Duodenal mucosa (tissue), 2 donors: ENCODE data around the gene EGF.
"Not testable (repeated sequence)": the region's sequence is repeated elsewhere in the genome, so short reads cannot be mapped to it uniquely, and the experiment has no call there.

ENCODE experiments used
- H3K27ac ChIP-seq: one replicate; pipeline ENCODE4 v1.7.0; 2013; ENCODE audit warnings: low read depth, low read length
- H3K27me3 ChIP-seq, 2 donors: one replicate each; pipeline ENCODE4 v1.7.0; 2013; ENCODE audit warnings: low read length in 2 of 2, control low read depth in 1 of 2; ENCODE audit not compliant: insufficient read depth in 2 of 2, control insufficient read depth in 1 of 2
- H3K36me3 ChIP-seq, 2 donors: one replicate each; pipeline ENCODE4 v1.7.0; 2013; ENCODE audit warnings: low read length in 2 of 2, control low read depth in 1 of 2; ENCODE audit not compliant: insufficient read depth in 2 of 2, control insufficient read depth in 1 of 2
- H3K4me1 ChIP-seq, 2 donors: one replicate each; pipeline ENCODE4 v1.7.0; 2013; ENCODE audit warnings: low read length in 2 of 2, control low read depth in 1 of 2; ENCODE audit not compliant: insufficient read depth in 2 of 2, control insufficient read depth in 1 of 2
- H3K4me3 ChIP-seq, 2 donors: one replicate each; pipeline ENCODE4 v1.7.0; 2013; ENCODE audit warnings: low read length in 2 of 2, low read depth in 1 of 2
- H3K9ac ChIP-seq, 2 donors: one replicate each; pipeline ENCODE4 v1.7.0; 2013; ENCODE audit warnings: low read length in 2 of 2, low read depth in 1 of 2
- H3K9me3 ChIP-seq, 2 donors: one replicate each; pipeline ENCODE4 v1.7.0; 2013; ENCODE audit warnings: low read length in 2 of 2, control low read depth in 1 of 2; ENCODE audit not compliant: control insufficient read depth in 1 of 2

EGF gene

DNA sequence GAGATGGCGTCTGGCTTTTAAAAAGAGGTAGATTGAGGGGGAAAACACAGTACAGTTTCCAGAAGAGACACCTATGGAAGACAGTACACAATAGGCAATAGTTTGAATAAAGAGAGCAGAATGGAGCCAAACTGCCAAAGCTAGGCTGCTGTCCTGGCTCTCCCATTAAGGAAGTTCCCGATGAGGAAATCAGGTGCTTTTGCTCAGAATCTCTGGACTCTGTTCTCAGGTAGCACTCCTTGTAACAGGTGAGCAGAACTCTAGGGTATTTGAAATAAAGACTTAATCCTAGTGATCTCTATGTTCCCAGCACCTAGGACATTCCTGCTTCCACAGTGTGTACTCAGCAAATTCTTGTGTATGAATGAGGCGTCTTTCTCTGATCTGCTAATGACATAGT lies 1.6 kb downstream of the EGF start:
- Histone ChIP-seq H3K4me1 (peaks cover 0 to 7% of the 10 kb centered on the region in 2 donors), H3K27ac (no peak overlapping the region), H3K9ac (no peak overlapping the region), H3K9me3 (no peaks in the 10 kb centered on the region), H3K4me3 (peak overlapping the region; percentile 34 to 37), H3K27me3 (no peaks in the 10 kb centered on the region), H3K36me3 (no peaks in the 10 kb centered on the region)

- Histone ChIP-seq H3K4me3 (no peak overlapping the region), H3K27ac (no peak overlapping the region), H3K36me3 (no peaks in the 10 kb centered on the region), H3K27me3 (no peaks in the 10 kb centered on the region), H3K9me3 (no peaks in the 10 kb centered on the region), H3K9ac (no peak overlapping the region), H3K4me1 (peaks cover 0 to 7% of the 10 kb centered on the region in 2 donors)
These were observed 2.8 kb downstream of the EGF start for GRCh38 chr4:109915385-109916026.

DNA sequence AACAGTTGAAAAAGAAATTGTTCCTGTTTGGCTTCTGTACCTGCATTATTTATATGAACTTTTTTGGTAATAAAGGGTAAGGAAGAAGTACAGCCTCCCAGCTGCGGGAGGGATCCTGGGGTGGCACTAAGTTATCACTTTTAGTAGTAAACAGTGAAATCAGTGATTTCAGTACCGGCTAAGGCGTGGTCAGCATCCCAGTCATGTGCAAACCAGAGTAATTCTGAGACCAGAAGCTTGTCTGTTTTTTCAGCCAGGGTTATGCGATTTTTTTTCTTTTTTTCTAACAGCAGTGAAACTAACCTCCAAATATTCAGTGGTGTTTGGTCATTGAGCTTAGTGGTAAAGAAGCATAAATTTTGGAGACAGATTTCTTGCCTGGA lies 3.3 kb downstream of the EGF start:
- Histone ChIP-seq H3K4me1 (peaks cover 0 to 7% of the 10 kb centered on the region in 2 donors), H3K9ac (no peak overlapping the region), H3K9me3 (no peaks in the 10 kb centered on the region), H3K36me3 (no peaks in the 10 kb centered on the region), H3K27ac (no peak overlapping the region), H3K4me3 (no peak overlapping the region), H3K27me3 (no peaks in the 10 kb centered on the region)

- no peak overlapping the region for H3K27ac ChIP-seq
- H3K4me3 ChIP-seq = no peak overlapping the region
- H3K36me3 ChIP-seq = no peaks in the 10 kb centered on the region
- no peak overlapping the region for H3K9ac ChIP-seq
- no peaks in the 10 kb centered on the region for H3K4me1 ChIP-seq
- no peaks in the 10 kb centered on the region for H3K27me3 ChIP-seq
- H3K9me3 ChIP-seq = no peaks in the 10 kb centered on the region
These were observed 8.7 kb downstream of the EGF start for GRCh38 chr4:109921384-109921808.

DNA sequence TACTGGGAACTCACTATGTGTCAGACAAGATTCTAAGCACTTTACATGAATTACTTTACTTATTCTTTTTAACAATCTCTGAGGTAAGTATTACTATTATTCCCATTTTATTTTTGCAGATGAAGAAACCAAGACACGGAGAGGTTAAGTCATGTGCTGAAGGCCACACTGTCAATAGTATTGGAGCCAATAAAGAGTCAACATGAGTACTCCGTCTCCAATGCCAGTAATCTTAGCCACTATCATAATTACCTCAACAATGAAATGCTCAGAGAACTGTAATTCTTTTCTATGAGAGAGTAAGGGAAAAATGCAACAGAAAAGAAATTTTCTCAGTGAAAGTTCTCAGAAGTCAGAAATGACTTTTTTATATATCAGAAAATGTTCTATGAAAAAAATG lies 12.7 kb downstream of the EGF start:
- Histone ChIP-seq H3K4me3 (no peak overlapping the region), H3K27me3 (no peaks in the 10 kb centered on the region), H3K9ac (no peak overlapping the region), H3K36me3 (no peaks in the 10 kb centered on the region), H3K27ac (no peak overlapping the region), H3K4me1 (no peaks in the 10 kb centered on the region), H3K9me3 (no peaks in the 10 kb centered on the region)

DNA sequence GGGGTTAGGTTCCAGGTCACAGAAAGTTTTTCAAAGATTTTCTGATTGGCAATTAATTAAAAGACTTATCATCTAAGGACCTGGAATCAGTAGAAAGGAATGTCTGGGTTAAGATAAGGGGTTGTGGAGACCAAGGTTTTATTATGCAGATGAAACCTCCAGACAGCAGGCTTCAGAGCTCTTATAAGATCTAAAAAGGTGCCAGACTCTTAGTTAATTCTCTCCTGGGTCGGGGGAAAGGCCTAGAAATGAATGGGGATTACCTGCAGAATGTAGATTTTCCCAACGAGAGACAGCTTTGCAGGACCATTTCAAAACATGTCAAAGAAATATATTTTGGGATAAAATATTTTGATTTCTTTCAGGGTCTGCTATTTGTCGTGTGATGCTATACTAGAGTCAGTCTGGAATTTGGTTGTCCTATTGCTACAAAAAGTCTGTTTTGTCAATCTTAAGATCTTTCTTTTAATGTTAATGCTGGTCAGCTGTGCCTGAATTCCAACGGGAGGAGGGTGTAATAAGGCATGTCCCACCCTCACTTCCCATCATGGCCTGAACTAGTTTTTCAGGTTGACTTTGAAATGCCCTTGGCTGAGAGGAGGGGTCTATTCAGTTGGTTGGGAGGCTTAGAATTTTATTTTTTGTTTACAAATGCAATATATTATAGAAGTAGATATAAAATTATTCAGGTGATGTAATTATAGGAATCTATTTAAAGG lies 15.8 kb downstream of the EGF start:
- Histone ChIP-seq H3K9ac (no peak overlapping the region), H3K27ac (no peak overlapping the region), H3K27me3 (no peaks in the 10 kb centered on the region), H3K4me3 (no peak overlapping the region), H3K9me3 (no peaks in the 10 kb centered on the region), H3K4me1 (no peaks in the 10 kb centered on the region), H3K36me3 (no peaks in the 10 kb centered on the region)

DNA sequence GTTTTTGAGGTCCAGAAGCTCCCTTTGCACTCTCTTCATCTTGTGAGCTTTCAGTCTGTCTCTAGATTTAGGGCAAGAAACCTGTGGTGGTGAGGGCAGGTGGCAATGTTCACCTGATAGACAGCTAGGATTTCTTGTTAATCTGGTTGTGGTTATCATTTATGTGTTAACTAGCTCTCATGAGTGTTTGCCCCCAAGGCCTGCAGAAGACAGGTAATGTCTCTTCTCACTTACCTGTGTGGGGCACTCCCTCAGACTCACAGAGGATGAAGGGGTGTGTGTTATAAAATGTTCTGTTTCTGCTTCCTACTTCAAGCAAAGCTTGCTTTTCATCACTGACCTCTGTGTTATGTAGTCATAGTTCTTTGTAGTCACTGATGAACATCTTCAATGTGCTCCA lies 17.8 kb downstream of the EGF start:
- Histone ChIP-seq H3K36me3 (no peaks in the 10 kb centered on the region), H3K9me3 (no peaks in the 10 kb centered on the region), H3K4me3 (no peak overlapping the region), H3K9ac (no peak overlapping the region), H3K27ac (no peak overlapping the region), H3K4me1 (no peaks in the 10 kb centered on the region), H3K27me3 (no peaks in the 10 kb centered on the region)

- H3K9me3 ChIP-seq = no peaks in the 10 kb centered on the region
- no peak overlapping the region for H3K4me3 ChIP-seq
- H3K4me1 ChIP-seq = no peaks in the 10 kb centered on the region
- H3K27me3 ChIP-seq = no peaks in the 10 kb centered on the region
- H3K27ac ChIP-seq = no peak overlapping the region
- H3K9ac ChIP-seq = no peak overlapping the region
- no peaks in the 10 kb centered on the region for H3K36me3 ChIP-seq
These were observed 18.2 kb downstream of the EGF start for GRCh38 chr4:109930872-109931271.

DNA sequence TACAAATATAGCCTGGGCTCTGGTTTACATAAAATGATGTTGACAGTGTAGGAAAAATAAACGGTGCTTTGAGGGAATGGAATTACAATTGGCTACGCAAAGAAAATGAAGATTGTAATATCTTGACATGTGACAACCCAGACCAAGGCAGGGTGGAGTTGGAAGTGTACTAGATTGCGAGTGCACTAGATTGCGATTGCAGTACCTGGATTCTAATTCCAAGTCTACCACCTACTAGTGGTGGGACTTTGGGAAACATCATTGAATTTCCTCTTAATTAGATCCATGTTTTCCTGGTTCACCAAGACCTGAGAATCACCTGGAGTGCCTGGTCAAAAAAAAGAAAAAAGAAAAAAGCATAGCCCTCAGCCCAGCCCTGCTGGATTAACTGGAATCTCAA lies 18.6 kb downstream of the EGF start:
- Histone ChIP-seq H3K36me3 (no peaks in the 10 kb centered on the region), H3K4me3 (no peak overlapping the region), H3K9ac (no peak overlapping the region), H3K9me3 (no peaks in the 10 kb centered on the region), H3K27me3 (no peaks in the 10 kb centered on the region), H3K27ac (no peak overlapping the region), H3K4me1 (no peaks in the 10 kb centered on the region)

GRCh38 chr4:109937352-109937751 lies 24.7 kb downstream of the EGF start:
- H3K27ac ChIP-seq, H3K4me1 ChIP-seq, H3K27me3 ChIP-seq, H3K36me3 ChIP-seq, H3K4me3 ChIP-seq, H3K9me3 ChIP-seq, H3K9ac ChIP-seq: not testable (repeated sequence)
